ENCODE measurements around the gene BFSP1.

The BFSP1 gene

DNA sequence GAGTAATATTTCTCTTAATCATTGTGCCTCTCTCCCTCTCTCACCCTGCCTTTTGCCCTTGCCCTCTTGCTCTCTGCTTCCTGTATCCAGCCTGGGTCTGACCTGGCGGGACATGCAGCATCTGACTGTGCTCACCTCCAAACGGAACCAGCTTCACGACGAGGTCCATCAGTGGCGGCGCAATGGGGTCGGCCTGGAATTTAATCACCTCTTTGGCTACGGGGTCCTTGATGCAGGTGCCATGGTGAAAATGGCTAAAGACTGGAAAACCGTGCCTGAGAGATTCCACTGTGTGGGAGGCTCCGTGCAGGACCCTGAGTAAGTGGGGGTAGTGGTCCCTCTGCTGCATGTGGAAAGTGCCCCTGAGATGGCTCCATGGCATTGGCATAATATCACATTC lies 65.9 kb downstream of the BFSP1 start:
- no peak for DNase-seq (ENCODE audit: low read depth)

DNA sequence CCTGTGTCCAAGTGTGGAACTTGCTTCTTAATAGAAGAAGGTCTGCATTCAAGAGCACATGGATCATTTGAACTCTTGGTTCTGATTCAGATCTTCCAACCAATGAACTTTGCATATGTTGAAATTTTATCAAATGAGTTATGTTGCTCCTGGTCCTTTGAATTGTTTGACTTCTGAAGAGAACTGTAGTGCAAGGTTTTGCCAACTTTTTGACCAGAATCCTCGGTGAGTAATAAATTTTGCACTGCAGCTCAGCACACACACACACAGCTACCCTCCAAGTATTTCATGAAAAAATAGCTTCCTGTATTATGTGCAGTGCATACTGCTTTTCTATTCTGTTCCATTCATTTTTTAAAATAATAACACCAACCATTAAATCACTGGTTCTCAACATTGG lies 67.5 kb downstream of the BFSP1 start:
- no peak for DNase-seq (ENCODE audit: low read depth)

DNA sequence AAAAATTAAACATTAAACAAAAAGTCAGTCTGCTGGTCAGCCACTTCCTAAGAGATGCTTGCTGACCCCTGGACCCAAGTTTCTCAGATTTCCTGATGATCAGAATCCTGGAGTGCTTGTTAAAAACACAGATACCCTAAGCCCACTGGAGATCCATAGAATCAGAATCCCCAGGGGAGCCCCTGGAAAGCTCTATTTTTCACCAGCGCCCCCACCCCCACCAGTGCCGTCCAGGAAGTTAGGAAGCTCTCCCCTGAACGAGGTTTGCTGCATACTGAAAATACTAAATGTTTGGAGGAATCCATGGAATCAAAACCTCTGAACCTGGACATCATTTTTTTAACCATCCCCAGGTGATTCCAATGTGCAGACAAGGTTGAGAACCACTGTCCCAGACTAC lies 69.2 kb downstream of the BFSP1 start:
- no peak for DNase-seq (ENCODE audit: low read depth)

DNA sequence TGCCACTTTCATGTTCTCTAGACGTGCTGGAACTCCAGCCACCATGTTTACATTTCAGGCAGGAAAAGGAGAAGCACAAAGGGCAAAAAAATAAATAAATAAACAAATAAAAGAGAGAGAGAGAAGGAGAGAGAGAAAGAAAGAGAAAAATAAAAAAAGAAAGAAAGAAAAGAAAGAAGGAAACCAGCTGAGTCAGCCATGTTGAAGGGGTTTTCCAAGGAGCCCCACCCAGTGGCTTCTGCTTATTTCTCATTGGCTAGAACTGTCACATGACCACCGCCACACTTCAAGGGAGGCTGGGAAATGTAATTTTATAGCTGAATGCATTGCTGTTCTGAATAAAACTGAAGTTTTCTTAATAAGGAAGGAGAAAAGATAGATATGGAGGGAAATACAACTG lies 71.1 kb downstream of the BFSP1 start:
- no peak for DNase-seq (ENCODE audit: low read depth)

DNA sequence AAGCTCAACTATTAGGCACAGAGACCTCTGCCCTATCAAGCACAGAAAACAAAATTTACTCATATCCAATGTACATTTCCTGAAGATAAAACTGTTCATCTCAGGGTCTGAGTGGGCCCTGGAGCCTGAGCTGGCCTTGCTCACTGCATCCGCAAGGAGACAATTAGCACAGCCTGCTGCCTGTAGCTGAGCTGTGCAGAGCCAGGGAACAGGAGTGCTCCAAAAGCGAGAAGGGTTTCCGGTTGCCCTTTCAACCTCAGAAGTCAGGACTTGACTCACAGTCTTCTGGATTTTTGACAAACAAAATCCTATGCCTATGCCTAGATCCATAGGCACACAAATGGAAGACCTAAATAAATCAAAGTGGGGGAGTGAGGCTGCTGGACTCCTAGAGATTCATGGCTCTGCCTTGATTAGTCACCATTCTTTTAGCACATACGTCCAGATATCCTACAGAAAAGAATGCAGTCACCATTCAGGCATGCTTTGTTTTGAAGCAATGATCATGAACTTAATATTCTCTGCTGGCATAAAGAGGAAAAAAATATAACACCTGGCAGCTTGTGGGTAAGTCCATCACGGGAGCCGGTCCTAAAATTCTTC lies 73.5 kb downstream of the BFSP1 start:
- DNase-seq (ENCODE audit: low read depth), result no peak

DNA sequence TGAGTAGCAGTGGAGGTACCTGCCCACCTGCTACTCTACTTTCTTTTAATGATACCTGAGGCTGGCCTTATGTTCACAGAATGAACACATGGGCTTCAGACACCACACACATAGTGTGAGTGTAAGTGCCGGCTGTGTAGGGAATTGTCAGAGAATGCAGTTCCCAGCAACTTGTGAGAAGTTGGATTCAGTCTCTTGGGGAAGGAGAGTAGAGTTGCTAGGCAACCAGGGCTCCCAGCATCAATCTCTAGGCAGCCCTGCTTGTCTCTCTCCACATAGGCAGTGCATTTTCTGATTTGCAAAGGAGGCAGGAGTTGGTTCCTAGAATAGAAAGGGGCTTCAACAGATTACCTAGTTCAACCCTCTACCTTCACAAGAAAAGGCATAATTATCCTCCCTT lies 74.1 kb downstream of the BFSP1 start:
- DNase-seq (ENCODE audit: low read depth), result no peak

DNA sequence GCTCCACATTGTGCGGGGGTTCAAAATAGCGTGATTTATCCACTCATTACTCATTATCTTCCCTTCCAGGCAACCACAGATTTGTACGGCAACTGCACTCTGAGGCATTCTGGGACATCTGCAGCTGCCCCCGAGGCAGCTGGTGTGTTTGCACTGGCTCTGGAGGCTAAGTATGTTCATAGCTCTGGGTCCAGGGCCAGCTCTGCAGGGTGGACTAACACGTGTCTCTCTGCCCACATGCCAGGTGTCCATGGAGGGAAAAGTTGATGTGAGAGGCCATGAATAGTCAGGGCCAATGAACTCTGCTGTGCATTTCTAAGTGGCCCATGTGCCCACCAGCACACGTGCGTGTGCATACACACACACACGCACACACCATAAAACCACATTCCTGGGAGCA lies 74.9 kb downstream of the BFSP1 start:
- no peak for DNase-seq (ENCODE audit: low read depth)

DNA sequence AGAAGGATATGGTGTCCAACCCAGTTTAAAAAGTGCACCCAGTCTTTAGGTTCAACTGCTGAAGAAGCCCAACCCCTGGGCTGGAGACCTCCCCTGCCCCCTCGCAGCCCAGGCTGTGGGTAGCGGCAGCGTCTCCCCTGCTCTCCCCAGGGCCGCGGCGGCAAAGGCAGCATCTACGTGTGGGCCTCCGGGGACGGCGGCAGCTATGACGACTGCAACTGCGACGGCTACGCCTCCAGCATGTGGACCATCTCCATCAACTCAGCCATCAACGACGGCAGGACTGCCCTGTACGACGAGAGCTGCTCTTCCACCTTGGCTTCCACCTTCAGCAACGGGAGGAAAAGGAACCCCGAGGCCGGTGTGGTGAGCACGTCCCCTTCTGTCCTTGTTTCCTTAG lies 77.6 kb downstream of the BFSP1 start:
- DNase-seq (ENCODE audit: low read depth), result no peak

DNA sequence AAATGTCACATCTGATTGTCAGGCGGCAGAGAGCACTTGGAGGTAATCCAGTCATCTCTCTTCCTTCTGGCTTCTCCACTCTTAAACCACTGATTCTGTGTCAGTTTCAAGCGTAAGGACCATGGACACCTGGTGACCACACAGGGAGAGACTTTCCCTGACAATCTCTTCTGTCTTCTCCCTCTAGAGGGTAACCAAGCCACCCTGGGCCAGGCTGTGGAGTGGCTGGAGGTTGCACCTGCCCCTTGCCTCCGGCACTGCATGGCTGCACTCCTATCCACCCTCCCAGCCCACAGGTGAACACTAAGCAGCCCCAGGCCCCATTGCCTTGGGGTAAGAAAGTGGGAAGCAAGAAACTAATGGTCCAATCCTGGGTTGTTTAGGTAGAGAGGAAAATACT lies 78.7 kb downstream of the BFSP1 start:
- no peak for DNase-seq (ENCODE audit: low read depth)

DNA sequence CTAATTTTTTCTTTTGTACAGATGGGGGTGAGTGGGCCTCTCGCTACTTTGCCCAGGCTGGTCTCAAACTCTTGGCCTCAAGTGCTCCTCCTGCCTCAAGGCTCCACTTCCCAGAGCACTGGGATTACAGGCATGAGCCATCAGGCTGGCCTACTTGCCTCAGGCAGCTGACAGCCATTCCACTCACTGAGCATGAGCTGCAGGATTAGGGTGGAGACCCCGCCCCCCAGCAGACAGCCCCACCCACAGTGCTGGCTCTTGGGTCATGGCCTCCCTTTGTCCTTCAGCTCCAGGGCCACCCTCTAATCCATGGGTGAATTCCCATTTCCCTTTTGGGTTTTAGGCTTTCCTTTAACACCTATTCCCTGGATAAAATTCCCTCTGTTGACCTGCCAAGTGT lies 82.1 kb downstream of the BFSP1 start:
- no peak for DNase-seq (ENCODE audit: low read depth)

DNA sequence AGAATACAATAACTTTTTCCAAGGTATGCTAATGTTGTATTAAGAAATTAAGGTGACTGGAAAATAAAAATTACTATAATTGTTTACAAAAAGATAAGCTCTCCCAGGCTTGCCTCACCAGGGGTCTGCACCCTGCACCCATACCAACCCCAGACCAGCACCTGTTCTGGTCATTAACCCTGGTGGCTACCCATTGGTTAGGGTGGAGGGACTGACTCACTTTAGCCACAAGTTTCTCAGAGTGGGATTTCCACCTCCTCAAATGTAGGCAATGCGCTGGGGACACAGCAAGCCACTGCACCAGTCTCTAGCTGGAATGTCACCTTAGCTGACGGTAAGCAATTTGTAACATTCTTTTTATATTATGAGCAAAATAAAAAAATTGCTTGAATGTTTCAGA lies 83.1 kb downstream of the BFSP1 start:
- DNase-seq (ENCODE audit: low read depth), result no peak

DNA sequence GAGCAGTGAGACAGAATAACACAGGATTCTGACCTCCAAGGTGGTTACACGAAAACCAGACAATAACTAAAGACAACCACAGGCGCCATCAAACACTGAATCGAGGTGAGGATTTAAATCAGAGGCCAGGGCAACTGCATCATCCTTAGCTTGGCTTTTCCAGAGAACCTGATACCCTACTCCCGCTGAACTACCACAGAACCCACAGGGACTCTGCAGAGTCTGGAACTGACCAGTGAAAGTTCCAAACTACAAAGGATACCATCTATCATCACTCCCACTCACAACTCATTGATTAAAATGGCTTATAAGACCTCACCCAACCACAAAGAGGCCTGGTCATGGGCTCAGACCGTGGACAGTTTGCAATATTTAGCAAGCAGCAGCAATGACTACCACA lies 85.0 kb downstream of the BFSP1 start:
- no peak for DNase-seq (ENCODE audit: low read depth)

DNA sequence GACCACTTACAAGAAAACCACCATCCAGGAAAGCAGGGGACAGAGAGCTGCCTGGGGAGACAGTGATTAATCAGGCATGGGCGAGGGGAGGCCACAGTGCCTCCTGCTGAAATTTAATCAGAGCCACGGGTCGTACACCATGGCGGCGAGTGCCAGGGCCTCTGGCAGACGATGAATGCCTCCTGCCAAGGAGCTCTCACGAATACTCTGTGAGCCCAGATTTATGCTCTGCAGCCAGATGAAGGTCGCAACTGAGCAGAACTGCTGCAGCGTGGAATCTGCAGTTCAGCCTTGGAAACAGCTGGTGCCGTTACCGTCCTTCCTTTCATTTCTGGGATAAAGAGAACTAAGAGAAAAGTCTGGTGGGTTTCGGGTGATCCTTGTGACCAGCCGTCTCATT lies 85.6 kb downstream of the BFSP1 start:
- no peak for DNase-seq (ENCODE audit: low read depth)

DNA sequence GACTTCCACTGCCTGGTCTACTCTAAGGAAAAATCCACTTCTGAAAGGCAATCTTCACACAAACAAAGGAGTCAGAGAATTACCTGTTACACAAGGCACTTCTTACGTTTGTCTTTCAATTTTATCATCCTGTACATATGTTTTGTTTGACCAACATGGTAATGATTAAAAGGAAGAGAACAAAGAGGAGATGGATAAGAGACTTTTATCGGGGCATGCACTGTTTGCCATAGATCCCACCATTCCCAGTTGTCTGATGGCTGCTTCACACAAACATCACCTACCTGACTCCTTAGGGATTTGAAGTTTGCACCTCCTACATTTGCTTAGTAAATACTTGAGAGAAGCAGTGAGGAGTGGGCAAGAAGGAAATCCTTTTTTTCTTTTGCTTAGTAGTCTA lies 87.1 kb downstream of the BFSP1 start:
- DNase-seq (ENCODE audit: low read depth), result no peak
